ENCODE measurements around the gene KARS1.

DNA sequence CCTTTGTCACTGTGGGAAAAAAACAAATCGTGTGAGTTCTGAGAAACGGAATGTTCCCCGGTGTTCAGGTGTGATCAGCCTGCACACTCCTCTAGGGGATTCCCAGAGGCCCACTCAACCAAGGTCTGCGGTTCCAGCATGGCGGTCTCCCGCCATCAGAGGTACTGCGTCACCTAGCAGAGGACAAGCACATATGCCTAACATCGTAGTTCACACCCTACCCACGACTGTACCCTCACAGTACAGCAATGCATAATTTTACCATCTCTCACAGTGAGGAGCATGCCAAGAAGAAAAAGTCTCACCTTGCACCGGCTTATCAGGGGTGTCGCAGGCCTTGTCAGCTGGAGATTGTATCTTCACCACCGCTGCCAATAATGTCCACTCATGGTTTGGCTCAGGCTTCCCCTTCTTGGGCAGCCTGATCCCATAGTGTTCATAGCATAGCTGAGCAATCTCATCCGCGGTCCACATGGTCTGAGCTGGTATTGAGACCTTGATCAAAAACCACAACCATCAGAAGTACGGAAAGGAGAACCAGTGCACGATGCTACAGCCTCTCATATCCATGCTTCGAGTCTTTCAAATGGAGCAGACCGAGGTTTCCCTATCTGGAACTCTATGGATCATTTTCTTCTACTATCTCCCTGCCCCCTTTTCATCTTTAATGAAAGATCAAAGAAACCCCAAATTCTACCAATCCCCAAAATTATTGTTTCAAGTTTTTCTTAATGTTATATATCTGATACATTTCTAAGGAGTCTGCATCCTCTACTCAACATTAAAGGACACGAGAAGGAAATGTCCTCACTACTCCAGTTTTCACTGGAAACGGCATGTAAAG is 26.9 kb downstream of the KARS1 start:
- TF ChIP-seq EZH2phosphoT487 (IDR thresholded peaks at IDR 0.05; ENCODE audit: insufficient read depth, low read depth) = no peak
- TF ChIP-seq EZH2 (IDR thresholded peaks at IDR 0.05; ENCODE audit: insufficient read depth, poor library complexity, severe bottlenecking) = no peak

Data from GM23248 (cell line).